Gastrocnemius medialis (tissue), 4 donors: ENCODE measurements around the gene DNMT1. TPM values are rescaled to one million over a fixed set of nuclear protein-coding genes. Genes with fewer than 3 reads are reported as not detected.

Experiments used
- ATAC-seq, 2 donors: fragments of 150-250 bp; one replicate each; pipeline ENCODE4 v1.9.1; 2016
- DNase-seq, 2 donors: peaks; one replicate each; pipeline ENCODE4 v3.0.0-alpha.2; 2019
- H3K27ac ChIP-seq, 4 donors: fragments of 200-600 bp; sonication (generic); 1 replicate in 1 of 4; 2 replicates in 3 of 4; pipeline ENCODE4 v1.5.1; 2016 to 2018; ENCODE audit warnings: mild to moderate bottlenecking in 2 of 4, moderate library complexity in 1 of 4
- H3K27me3 ChIP-seq, 3 donors: fragments of 200-600 bp; sonication (generic) in 2 of 3; 1 replicate in 1 of 3; 2 replicates in 2 of 3; pipeline versions ENCODE4 v1.5.1 to v1.6.0; 2016 to 2019; ENCODE audit warnings: mild to moderate bottlenecking in 1 of 3, moderate library complexity in 1 of 3
- H3K36me3 ChIP-seq, 2 donors: fragments of 200-600 bp; sonication (generic) in 1 of 2; one replicate each; pipeline ENCODE4 v1.5.1; 2017 to 2018
- H3K4me1 ChIP-seq, 2 donors: fragments of 200-600 bp; sonication (generic) in 1 of 2; one replicate each; pipeline ENCODE4 v1.5.1; 2016 to 2017; ENCODE audit warnings: mild to moderate bottlenecking in 2 of 2
- H3K4me3 ChIP-seq, 4 donors: fragments of 200-600 bp; sonication (generic) in 3 of 4; 1 replicate in 1 of 4; 2 replicates in 3 of 4; pipeline ENCODE4 v1.5.1; 2016 to 2019; ENCODE audit warnings: mild to moderate bottlenecking in 2 of 4
- H3K9me3 ChIP-seq, 3 donors: fragments of 200-600 bp; sonication (generic) in 2 of 3; 1 replicate in 1 of 3; 2 replicates in 2 of 3; pipeline ENCODE4 v1.5.1; 2016 to 2019
- CTCF ChIP-seq, 5 experiments: fragments of 450-650 bp in 3 of 5; fragments of 200-600 bp in 2 of 5; sonication (generic) in 2 of 5; IDR thresholded peaks in 4 of 5; conservative IDR thresholded peaks in 1 of 5; 1 replicate in 4 of 5; 2 replicates in 1 of 5; pipeline ENCODE4 v1.5.1; 2016 to 2019; ENCODE audit warnings: antibody characterized with exemption in 5 of 5, mild to moderate bottlenecking in 3 of 5, moderate library complexity in 3 of 5
- POLR2A ChIP-seq, 2 donors: fragments of 450-650 bp; IDR thresholded peaks; one replicate each; pipeline ENCODE4 v1.6.1; 2017; ENCODE audit warnings: antibody characterized with exemption in 2 of 2, mild to moderate bottlenecking in 2 of 2, moderate library complexity in 2 of 2
- in situ Hi-C, 4 donors: fragments of 200-750 bp; cut with MboI; loops; one replicate each; pipeline versions ENCODE4 v1.15.0 to v1.8.0; 2017; ENCODE audit warnings: low sequenced_read_pairs in 4 of 4
- intact Hi-C: fragments of 100-400 bp; cut with DNase I; formaldehyde crosslinking; loops from one replicate; pipeline ENCODE4 v1.15.1; 2023; ENCODE audit warnings: low total_unique reads
- total RNA-seq, 4 donors: library from RNA; depleted of rRNA; stranded (reverse); fragments of >200 nt; gene quantifications; one replicate each; pipeline versions ENCODE4 v1.1.0 to v1.2.3, GENCODE V29; 2016

Gene DNMT1
- total RNA-seq, 4 donors from 2014 or later, result 11.5 to 43.0 (median 17.7) TPM

GRCh38 chr19:10192922-10193321 lies 1.8 kb downstream of the DNMT1 start:
- Histone ChIP-seq H3K9me3 (no peaks in the 10 kb centered on the region), H3K36me3 (no peaks in the 10 kb centered on the region), H3K27ac (no peak overlapping the region), H3K27me3 (no peaks in the 10 kb centered on the region), H3K4me3 (no peak overlapping the region), H3K4me1 (peaks cover 11 to 12% of the 10 kb centered on the region in 2 donors)
- DNase-seq (no peak), ATAC-seq (no peak)
- intact Hi-C loops (loop anchor here (5.0 to 10.0 kb wide), 2 partner anchors 34 to 78 kb away; partner anchors contain the start of genes EIF3G and P2RY11), in situ Hi-C loops (no loop called here)
- no peak for TF ChIP-seq CTCF (IDR thresholded peaks at IDR 0.05 in 4 of 5, conservative IDR thresholded peaks at IDR 0.05 in 1 of 5)

GRCh38 chr19:10191347-10191746 lies 3.4 kb downstream of the DNMT1 start:
- Histone ChIP-seq H3K27ac (no peak overlapping the region), H3K9me3 (no peaks in the 10 kb centered on the region), H3K36me3 (peaks cover 0 to 2% of the 10 kb centered on the region in 2 donors), H3K4me3 (no peak overlapping the region), H3K27me3 (no peaks in the 10 kb centered on the region), H3K4me1 (peaks cover 11 to 12% of the 10 kb centered on the region in 2 donors)
- no peak for TF ChIP-seq POLR2A (IDR thresholded peaks at IDR 0.05)
- no peak for TF ChIP-seq CTCF (IDR thresholded peaks at IDR 0.05 in 4 of 5, conservative IDR thresholded peaks at IDR 0.05 in 1 of 5)
- intact Hi-C loops, result loop anchor here (5.0 to 10.0 kb wide), 2 partner anchors 36 to 77 kb away; partner anchors contain the start of genes EIF3G and P2RY11
- in situ Hi-C loops, result no loop called here
- no peak for ATAC-seq
- no peak for DNase-seq

- Histone ChIP-seq H3K9me3 (no peaks in the 10 kb centered on the region), H3K36me3 (peaks cover 0 to 6% of the 10 kb centered on the region in 2 donors), H3K27ac (no peak overlapping the region), H3K4me1 (peaks cover 10 to 11% of the 10 kb centered on the region in 2 donors), H3K27me3 (no peaks in the 10 kb centered on the region), H3K4me3 (no peak overlapping the region)
- no peak for TF ChIP-seq CTCF (IDR thresholded peaks at IDR 0.05 in 4 of 5, conservative IDR thresholded peaks at IDR 0.05 in 1 of 5)
- TF ChIP-seq POLR2A (IDR thresholded peaks at IDR 0.05), result no peak
- ATAC-seq (no peak), DNase-seq (no peak)
- intact Hi-C loops, result loop anchor here (5.0 to 10.0 kb wide), 2 partner anchors 37 to 75 kb away; partner anchors contain the start of genes EIF3G and P2RY11
- in situ Hi-C loops, result no loop called here
Measured at GRCh38 chr19:10190026-10190425, 4.7 kb downstream of the DNMT1 start.

- peaks cover 0 to 6% of the 10 kb centered on the region in 2 donors for H3K36me3 ChIP-seq
- intact Hi-C loops, result loop anchor here (5.0 to 10.0 kb wide), 2 partner anchors 38 to 75 kb away; partner anchors contain the start of genes EIF3G and P2RY11
- in situ Hi-C loops, result no loop called here
- ATAC-seq, result no peak
- peaks cover 8 to 11% of the 10 kb centered on the region in 2 donors for H3K4me1 ChIP-seq
- no peaks in the 10 kb centered on the region for H3K9me3 ChIP-seq
- no peaks in the 10 kb centered on the region for H3K27me3 ChIP-seq
- TF ChIP-seq CTCF (IDR thresholded peaks at IDR 0.05 in 4 of 5, conservative IDR thresholded peaks at IDR 0.05 in 1 of 5) (no peak), POLR2A (IDR thresholded peaks at IDR 0.05) (no peak)
- no peak for DNase-seq
- no peak overlapping the region for H3K4me3 ChIP-seq
- no peak overlapping the region for H3K27ac ChIP-seq
Measured at GRCh38 chr19:10189616-10190015, 5.1 kb downstream of the DNMT1 start.

GRCh38 chr19:10187315-10187714 lies 7.4 kb downstream of the DNMT1 start:
- Histone ChIP-seq H3K27ac (no peak overlapping the region), H3K27me3 (no peaks in the 10 kb centered on the region), H3K4me1 (peaks cover 0 to 4% of the 10 kb centered on the region in 2 donors), H3K9me3 (no peaks in the 10 kb centered on the region), H3K4me3 (no peak overlapping the region), H3K36me3 (peaks cover 0 to 6% of the 10 kb centered on the region in 2 donors)
- TF ChIP-seq POLR2A (IDR thresholded peaks at IDR 0.05) (no peak), CTCF (IDR thresholded peaks at IDR 0.05 in 4 of 5, conservative IDR thresholded peaks at IDR 0.05 in 1 of 5) (no peak)
- intact Hi-C loops (no loop called here), in situ Hi-C loops (no loop called here)
- no peak for ATAC-seq
- DNase-seq, result no peak
